Heart right ventricle (tissue), 16 donors: ENCODE data around the gene COLEC12. TPM values are rescaled to one million over a fixed set of nuclear protein-coding genes. Genes with fewer than 3 reads are reported as not detected.
A peak's percentile ranks its signal among the peaks of the same experiment; 100 is the strongest.
"Not testable (repeated sequence)": the region's sequence is repeated elsewhere in the genome, so short reads cannot be mapped to it uniquely, and the experiment has no call there.

ENCODE experiments used
- ATAC-seq, 8 donors: fragments of 200-7000 bp; cut with Tn5 transposase; one replicate each; pipeline ENCODE4 v1.9.1; 2020; ENCODE audit warnings: mild to moderate bottlenecking in 8 of 8, moderate library complexity in 8 of 8, moderate number of reproducible peaks in 1 of 8
- DNase-seq, 2 donors: peaks; one replicate each; pipeline ENCODE4 v3.0.0-alpha.2; 2020
- H3K27ac ChIP-seq, 10 donors: fragments of 200-600 bp; sonication (generic) in 2 of 10; one replicate each; pipeline versions ENCODE4 v1.5.0 to v1.8.0; 2020 to 2022; ENCODE audit warnings: mild to moderate bottlenecking in 3 of 10
- H3K27me3 ChIP-seq, 7 donors: fragments of 200-600 bp; one replicate each; pipeline ENCODE4 v1.8.0; 2021 to 2022; ENCODE audit warnings: mild to moderate bottlenecking in 2 of 7
- H3K36me3 ChIP-seq, 9 donors: fragments of 200-600 bp; sonication (generic) in 1 of 9; one replicate each; pipeline versions ENCODE4 v1.5.0 to v1.8.0; 2020 to 2022; ENCODE audit warnings: mild to moderate bottlenecking in 2 of 9
- H3K4me1 ChIP-seq, 9 donors: fragments of 200-600 bp; sonication (generic) in 1 of 9; one replicate each; pipeline versions ENCODE4 v1.5.0 to v1.8.0; 2020 to 2022; ENCODE audit warnings: mild to moderate bottlenecking in 4 of 9
- H3K4me3 ChIP-seq, 10 donors: fragments of 200-600 bp; sonication (generic) in 2 of 10; one replicate each; pipeline versions ENCODE4 v1.5.0 to v1.8.0; 2020 to 2022; ENCODE audit warnings: mild to moderate bottlenecking in 7 of 10, moderate library complexity in 2 of 10
- H3K9me3 ChIP-seq, 11 donors: fragments of 200-600 bp in 10 of 11; sonication (generic) in 2 of 11; one replicate each; pipeline versions ENCODE4 v1.5.0 to v1.8.0; 2013 to 2022; ENCODE audit warnings: mild to moderate bottlenecking in 2 of 11, control low read depth in 1 of 11, moderate library complexity in 1 of 11
- CTCF ChIP-seq, 9 donors: fragments of 200-600 bp; sonication (generic) in 2 of 9; IDR thresholded peaks; one replicate each; pipeline versions ENCODE4 v1.5.0 to v1.8.0; 2021 to 2022; ENCODE audit warnings: antibody characterized with exemption in 9 of 9, mild to moderate bottlenecking in 5 of 9, moderate library complexity in 1 of 9
- WGBS, 2 donors: extraction: QIAGEN DNeasy Blood & Tissue Kit; methylation state at CpG; one replicate each; pipeline ENCODE4 v1.1.7; 2013; ENCODE audit warnings: inconsistent platforms in 1 of 2; 5-methylcytosine and 5-hydroxymethylcytosine counted together
- intact Hi-C, 10 donors: fragments of 100-400 bp; cut with DNase I; formaldehyde crosslinking; loops; one replicate each; pipeline versions ENCODE4 v1.11.1 to v1.14.2; 2022
- polyA plus RNA-seq, 2 donors: library from polyadenylated mRNA; stranded (reverse); fragments of 200-250 nt; gene quantifications; one replicate each; pipeline ENCODE4 v1.2.3, GENCODE V29; 2013
- total RNA-seq, 10 donors: library from RNA; stranded (reverse); fragmentation: NEBNext Ultra II Directional in 3 of 10; extraction: Animal tissue kit (Norgen Biotek cat#: 25700) in 3 of 10; gene quantifications; one replicate each; pipeline versions ENCODE4 v1.2.1 to v1.2.4, GENCODE V29; 2021 to 2023
- donor health status: Arrhythmogenic right ventricular cardiomyopathy.
- donor health status: ischemic (EF 13 %, LVEDD 7.1; RV severe dilation, severe dysfunction).
- donor health status: healthy with polysubstance abuse.
- donor health status: DM: no; HTN: yes; CAD: no.
- donor health status: DM: no; HTN: no; CAD: no.
- donor health status: ischemic (EF 25% LVEDD 6.9; RV normal size, moderate dysfunction).
- donor health status: ischemic (EF 25% LVEDD 5.7; RV mildly dilated, moderate dysfunction).
- donor health status: healthy.
- donor health status: DM: yes; HTN: yes; CAD: no.
- donor health status: Ischemic cardiomyopathy.
- donor health status: ischemic (EF 35%, LVEDD 5.7; RV mildly dilated, moderate dysfunction).
- donor health status: nonischemic (EF 11% LVEDD 7.7; RV severe dilation, severe dysfunction).
- donor health status: DM: yes; HTN: yes; CAD: no.
- donor health status: PGD.
- donor health status: ischemic (EF 29% LVEDD 5.4; RV normal size, mild dysfunction).
- donor health status: nonischemic (EF 23%, LVEDD 6.1; RV moderate dilation, normal function).

The COLEC12 gene
- total and polyA plus RNA-seq, 12 donors, result 2.8 to 15.4 (median 6.2) TPM

- DNase-seq (no peak), ATAC-seq (no peak)
- TF ChIP-seq CTCF (IDR thresholded peaks at IDR 0.05), result no peak
- intact Hi-C loops, result loop anchor here in 2 of 10 donors (5.0 to 10.0 kb wide), 2 partner anchors 50 to 323 kb away; no protein-coding TSS in a partner anchor
- Histone ChIP-seq H3K27me3 (peaks cover 0 to 7% (median 0%) of the 10 kb centered on the region in 7 donors), H3K4me3 (no peak overlapping the region), H3K4me1 (peaks cover 0 to 3% (median 0%) of the 10 kb centered on the region in 9 donors), H3K9me3 (peaks cover 0 to 8% (median 0%) of the 10 kb centered on the region in 11 donors), H3K36me3 (no peaks in the 10 kb centered on the region), H3K27ac (no peak overlapping the region)
- WGBS, 2 donors, result 88 to 90% methylated on average over 3 of the region's 3 CpGs
Observed at GRCh38 chr18:294566-294965, 205.9 kb downstream of the COLEC12 start.

GRCh38 chr18:293536-293935, 207.0 kb downstream of the COLEC12 start:
- Histone ChIP-seq H3K4me3 (no peak overlapping the region), H3K27ac (no peak overlapping the region), H3K9me3 (peaks cover 0 to 8% (median 0%) of the 10 kb centered on the region in 11 donors), H3K4me1 (peaks cover 0 to 4% (median 0%) of the 10 kb centered on the region in 9 donors), H3K27me3 (peaks cover 0 to 7% (median 0%) of the 10 kb centered on the region in 7 donors), H3K36me3 (no peaks in the 10 kb centered on the region)
- intact Hi-C loops, result loop anchor here in 5 of 10 donors (2.0 to 10.0 kb wide), 5 partner anchors 51 to 324 kb away; no protein-coding TSS in a partner anchor
- peak in 5 of 9 donors; percentile 11 to 37 (median 18) for TF ChIP-seq CTCF (IDR thresholded peaks at IDR 0.05)
- 82 to 89% methylated on average over 4 of the region's 4 CpGs for WGBS, 2 donors
- DNase-seq (no peak), ATAC-seq (peak in 2 of 8 donors; percentile 46 to 49)

- 69 to 74% methylated on average over 3 of the region's 3 CpGs for WGBS, 2 donors
- no peaks in the 10 kb centered on the region for H3K36me3 ChIP-seq
- no peak overlapping the region for H3K27ac ChIP-seq
- DNase-seq (no peak), ATAC-seq (no peak)
- H3K27me3 ChIP-seq, result peaks cover 0 to 7% (median 0%) of the 10 kb centered on the region in 7 donors
- no peak overlapping the region for H3K4me3 ChIP-seq
- H3K9me3 ChIP-seq, result peaks cover 0 to 8% (median 0%) of the 10 kb centered on the region in 11 donors
- intact Hi-C loops, result loop anchor here in 5 of 10 donors (2.0 to 10.0 kb wide), 5 partner anchors 53 to 325 kb away; no protein-coding TSS in a partner anchor
- TF ChIP-seq CTCF (IDR thresholded peaks at IDR 0.05), result peak in 1 of 9 donors; percentile 13
- H3K4me1 ChIP-seq, result peaks cover 0 to 7% (median 0%) of the 10 kb centered on the region in 9 donors
Observed at GRCh38 chr18:292271-292670, 208.2 kb downstream of the COLEC12 start.

GRCh38 chr18:289970-290369, 210.5 kb downstream of the COLEC12 start:
- DNase-seq, H3K27me3 ChIP-seq, H3K9me3 ChIP-seq, H3K27ac ChIP-seq, ATAC-seq, H3K4me3 ChIP-seq, H3K36me3 ChIP-seq: not testable (repeated sequence)
- H3K4me1 ChIP-seq, result peaks cover 0 to 11% (median 0%) of the 10 kb centered on the region in 9 donors
- WGBS, 2 donors, result 71 to 78% methylated on average over 4 of the region's 4 CpGs
- intact Hi-C loops, result loop anchor here in 6 of 10 donors (5.0 to 10.0 kb wide), 3 partner anchors 55 to 545 kb away; no protein-coding TSS in a partner anchor

- WGBS, 2 donors, result 39 to 43% methylated on average over 1 of the region's 1 CpG
- H3K27ac ChIP-seq, result peak overlapping the region in 1 of 10 donors; percentile 59
- no peak for TF ChIP-seq CTCF (IDR thresholded peaks at IDR 0.05)
- H3K4me3 ChIP-seq, result no peak overlapping the region
- peaks cover 0 to 4% (median 2%) of the 10 kb centered on the region in 7 donors for H3K27me3 ChIP-seq
- intact Hi-C loops, result loop anchor here in 4 of 10 donors (5.0 to 10.0 kb wide), 2 partner anchors 328 to 546 kb away; no protein-coding TSS in a partner anchor
- H3K9me3 ChIP-seq, result peaks cover 0 to 2% (median 0%) of the 10 kb centered on the region in 11 donors
- H3K36me3 ChIP-seq, result no peaks in the 10 kb centered on the region
- H3K4me1 ChIP-seq, result peaks cover 0 to 11% (median 0%) of the 10 kb centered on the region in 9 donors
- DNase-seq, result no peak
- ATAC-seq, result no peak
Observed at GRCh38 chr18:289026-289425, 211.5 kb downstream of the COLEC12 start.
